ENCODE measurements around the gene RABGAP1L. TPM values are rescaled to one million over a fixed set of nuclear protein-coding genes. Genes with fewer than 3 reads are reported as not detected.

Gene RABGAP1L
- total and polyA plus RNA-seq, 2 of the 4 experiments (the other 2 are of a cell fraction), result 7.9 to 26.7 TPM

- intact Hi-C loops (cut with micrococcal nuclease) (no loop called here), dilution Hi-C loops (cut with HindIII; ENCODE audit: low sequenced_read_pairs, unreplicated experiment) (no loop called here), in situ Hi-C loops (cut with MboI; ENCODE audit: low sequenced_read_pairs) (no loop called here)
- peak; percentile 89 for DNase-seq
- Histone ChIP-seq H4K20me1 (ENCODE audit: insufficient read depth, low read length) (no peaks in the 10 kb centered on the region), H2BK5ac (ENCODE audit: low read depth, low read length, poor library complexity, severe bottlenecking) (no peak overlapping the region), H3K79me1 (ENCODE audit: low read depth in 1 of 2, low read length in 2 of 2) (no peaks in the 10 kb centered on the region), H3K27me3 (ENCODE audit: control insufficient read depth, insufficient read depth, low read length) (no peaks in the 10 kb centered on the region), H3K4me2 (ENCODE audit: low read depth, low read length) (no peak overlapping the region), H2AK5ac (ENCODE audit: low read depth, low read length) (no peak overlapping the region), H2BK120ac (ENCODE audit: low read depth, low read length) (no peak overlapping the region), H4K5ac (ENCODE audit: low read depth, low read length) (no peak overlapping the region), H3K9me1 (ENCODE audit: insufficient read depth, low read length) (0 out of 2 replicates have a peak, but pooled peaks cover 3% of the 10 kb centered on the region), H3K4me1 (ENCODE audit: control insufficient read depth, insufficient read depth, low read length) (0 out of 2 replicates have a peak, but pooled peaks cover 2% of the 10 kb centered on the region), H2BK15ac (ENCODE audit: low read depth, low read length) (no peak overlapping the region), H3K9me3 (ENCODE audit: control insufficient read depth, insufficient read depth, low read length) (no peaks in the 10 kb centered on the region), H3K4ac (ENCODE audit: low read depth, low read length) (no peak overlapping the region), H3K23ac (ENCODE audit: low read depth, low read length) (no peak overlapping the region), H2BK20ac (ENCODE audit: low read depth, low read length) (no peak overlapping the region), H2AK9ac (replicated peaks; ENCODE audit: low read depth, low read length, poor library complexity) (no peak overlapping the region), H3K36me3 (ENCODE audit: control insufficient read depth, insufficient read depth, low read length) (no peaks in the 10 kb centered on the region), H4K91ac (ENCODE audit: insufficient read depth, low read depth, low read length) (no peak overlapping the region), H3K56ac (ENCODE audit: extremely low read depth, insufficient read depth, low read length) (no peak overlapping the region), H3K18ac (ENCODE audit: low read depth, low read length) (no peak overlapping the region), H3K14ac (replicated peaks; ENCODE audit: low read depth, low read length) (no peak overlapping the region), H3K4me3 (ENCODE audit: insufficient read depth, low read depth, low read length) (no peak overlapping the region), H3K9ac (ENCODE audit: low read depth, low read length) (no peak overlapping the region), H4K8ac (ENCODE audit: low read depth in 2 of 2, low read length in 2 of 2) (no peak overlapping the region), H3K27ac (ENCODE audit: insufficient read depth, low read length) (no peak overlapping the region), H2AFZ (replicated peaks; ENCODE audit: low read length, poor library complexity) (no peak overlapping the region)
- ChIA-PET POLR2A (ENCODE audit: unreplicated experiment) (no interaction called here), CTCF (interaction anchor here (1.2 kb wide), 2 partner anchors 29 to 171 kb away, joined by 3 to 4 read pairs; no protein-coding TSS in a partner anchor)
- peak; percentile 100 for ATAC-seq (ENCODE audit: low read depth)
- no TSS peak for BruUV-seq (replicated peaks)
- WGBS, 2 experiments (ENCODE audit: extremely low coverage in 2 of 2, insufficient read length in 1 of 2), result no CpG with 5 or more reads among the region's 1 CpG
- TF ChIP-seq RFX5 (IDR thresholded peaks at IDR 0.05; ENCODE audit: low read depth, low read length) (peak; percentile 38; the same call in 1 of the 2 replicates), RAD21 (IDR thresholded peaks at IDR 0.05; ENCODE audit: low read length) (no peak), FOS (IDR thresholded peaks at IDR 0.05; ENCODE audit: low read depth, low read length) (peak; percentile 67; the same call in 1 of the 2 replicates)
Measured at GRCh38 chr1:174433451-174433850, 274.1 kb downstream of the RABGAP1L start.
